BE2C (cell line): ENCODE data around the gene CROCC2.
A peak's percentile ranks its signal among the peaks of the same experiment; 100 is the strongest.

Source experiments
- DNase-seq: peaks from one replicate; pipeline ENCODE4 v3.0.0-alpha.2; 2020
- H3K27me3 ChIP-seq: fragments of 250-450 bp; sonication (Bioruptor Pico); 2 replicates; pipeline ENCODE4 v1.5.1; 2020; ENCODE audit warnings: mild to moderate bottlenecking
- H3K36me3 ChIP-seq: fragments of 250-450 bp; sonication (Bioruptor Pico); 2 replicates; pipeline ENCODE4 v1.5.1; 2020; ENCODE audit warnings: mild to moderate bottlenecking
- H3K4me1 ChIP-seq: fragments of 250-450 bp; sonication (Bioruptor Pico); 2 replicates; pipeline ENCODE4 v1.5.1; 2020
- H3K4me3 ChIP-seq: 2 replicates; pipeline ENCODE4 v1.5.1; 2011; ENCODE audit warnings: low read depth, low read length
- H3K9me3 ChIP-seq: fragments of 250-450 bp; sonication (Bioruptor Pico); 2 replicates; pipeline ENCODE4 v1.5.1; 2020
- TF ChIP-seq, protein P1 (sequence below): IDR thresholded peaks from 2 replicates; pipeline ENCODE4 v1.5.1; 2012; ENCODE audit warnings: mild to moderate bottlenecking, low read depth, low read length

Gene CROCC2

DNA sequence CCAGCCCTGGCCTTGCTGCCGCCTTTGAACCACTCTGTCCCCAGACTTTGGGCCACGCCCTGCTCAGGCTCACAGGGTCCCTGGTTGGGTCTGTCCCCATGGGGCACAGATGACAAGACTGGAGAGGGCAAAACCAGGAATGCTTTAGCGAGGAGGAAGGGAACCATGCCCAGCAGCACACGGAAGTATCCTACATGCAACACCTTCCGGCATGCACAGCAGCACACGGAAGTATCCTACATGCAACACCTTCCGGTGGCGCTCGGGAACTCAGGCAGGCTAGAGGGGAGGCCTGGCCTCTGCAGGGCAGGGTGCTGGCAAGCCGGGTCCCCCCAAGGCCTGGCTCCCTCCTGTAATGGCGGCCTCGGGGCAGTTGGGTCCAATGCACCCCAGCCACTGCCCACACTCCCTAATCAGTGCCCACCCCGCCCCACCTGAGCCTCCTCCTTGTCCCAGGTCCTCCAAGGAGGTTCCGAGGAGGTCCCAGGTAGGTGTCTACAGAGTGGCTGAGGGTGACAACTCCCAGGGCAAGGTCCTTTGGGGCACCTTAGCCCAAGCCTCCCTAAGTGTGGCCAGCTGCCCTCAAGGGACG, 58.7 kb downstream of the CROCC2 start:
- peak; percentile 11 for DNase-seq
- TF ChIP-seq, protein P1, sequence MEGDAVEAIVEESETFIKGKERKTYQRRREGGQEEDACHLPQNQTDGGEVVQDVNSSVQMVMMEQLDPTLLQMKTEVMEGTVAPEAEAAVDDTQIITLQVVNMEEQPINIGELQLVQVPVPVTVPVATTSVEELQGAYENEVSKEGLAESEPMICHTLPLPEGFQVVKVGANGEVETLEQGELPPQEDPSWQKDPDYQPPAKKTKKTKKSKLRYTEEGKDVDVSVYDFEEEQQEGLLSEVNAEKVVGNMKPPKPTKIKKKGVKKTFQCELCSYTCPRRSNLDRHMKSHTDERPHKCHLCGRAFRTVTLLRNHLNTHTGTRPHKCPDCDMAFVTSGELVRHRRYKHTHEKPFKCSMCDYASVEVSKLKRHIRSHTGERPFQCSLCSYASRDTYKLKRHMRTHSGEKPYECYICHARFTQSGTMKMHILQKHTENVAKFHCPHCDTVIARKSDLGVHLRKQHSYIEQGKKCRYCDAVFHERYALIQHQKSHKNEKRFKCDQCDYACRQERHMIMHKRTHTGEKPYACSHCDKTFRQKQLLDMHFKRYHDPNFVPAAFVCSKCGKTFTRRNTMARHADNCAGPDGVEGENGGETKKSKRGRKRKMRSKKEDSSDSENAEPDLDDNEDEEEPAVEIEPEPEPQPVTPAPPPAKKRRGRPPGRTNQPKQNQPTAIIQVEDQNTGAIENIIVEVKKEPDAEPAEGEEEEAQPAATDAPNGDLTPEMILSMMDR, result no peak
- peaks cover 6% of the 10 kb centered on the region for H3K4me1 ChIP-seq
- no peak overlapping the region for H3K4me3 ChIP-seq
- no peaks in the 10 kb centered on the region for H3K36me3 ChIP-seq
- no peaks in the 10 kb centered on the region for H3K27me3 ChIP-seq
- H3K9me3 ChIP-seq, result no peaks in the 10 kb centered on the region

DNA sequence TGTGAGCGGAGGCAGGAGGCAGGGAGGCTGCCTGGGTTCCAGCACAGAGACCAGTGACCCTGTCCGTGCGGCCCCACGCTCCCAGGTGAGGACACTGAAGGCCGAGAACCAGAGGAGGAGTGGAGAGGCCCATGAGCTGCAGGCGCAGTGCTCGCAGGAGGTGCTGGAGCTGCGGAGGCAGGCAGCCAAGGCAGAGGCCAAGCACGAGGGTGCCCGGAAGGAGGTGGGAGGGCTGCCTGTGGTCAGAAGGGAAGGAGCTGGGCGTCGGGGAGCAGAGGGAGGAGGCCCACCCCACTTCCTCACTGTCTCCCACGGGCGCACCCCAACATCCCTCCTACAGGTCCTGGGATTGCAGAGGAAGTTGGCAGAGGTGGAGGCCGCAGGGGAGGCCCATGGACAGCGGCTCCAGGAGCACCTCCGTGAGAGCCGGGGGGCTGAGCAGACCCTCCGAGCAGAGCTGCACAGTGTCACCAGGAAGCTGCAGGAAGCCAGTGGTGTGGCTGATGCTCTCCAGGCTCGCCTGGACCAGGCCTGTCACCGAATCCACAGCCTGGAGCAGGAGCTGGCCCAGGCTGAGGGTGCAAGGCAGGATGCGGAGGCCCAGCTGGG, 59.3 kb downstream of the CROCC2 start:
- DNase-seq, result no peak
- no peak overlapping the region for H3K4me3 ChIP-seq
- TF ChIP-seq, protein P1, result no peak
- H3K36me3 ChIP-seq, result no peaks in the 10 kb centered on the region
- no peaks in the 10 kb centered on the region for H3K9me3 ChIP-seq
- no peaks in the 10 kb centered on the region for H3K27me3 ChIP-seq
- H3K4me1 ChIP-seq, result peaks cover 2% of the 10 kb centered on the region

DNA sequence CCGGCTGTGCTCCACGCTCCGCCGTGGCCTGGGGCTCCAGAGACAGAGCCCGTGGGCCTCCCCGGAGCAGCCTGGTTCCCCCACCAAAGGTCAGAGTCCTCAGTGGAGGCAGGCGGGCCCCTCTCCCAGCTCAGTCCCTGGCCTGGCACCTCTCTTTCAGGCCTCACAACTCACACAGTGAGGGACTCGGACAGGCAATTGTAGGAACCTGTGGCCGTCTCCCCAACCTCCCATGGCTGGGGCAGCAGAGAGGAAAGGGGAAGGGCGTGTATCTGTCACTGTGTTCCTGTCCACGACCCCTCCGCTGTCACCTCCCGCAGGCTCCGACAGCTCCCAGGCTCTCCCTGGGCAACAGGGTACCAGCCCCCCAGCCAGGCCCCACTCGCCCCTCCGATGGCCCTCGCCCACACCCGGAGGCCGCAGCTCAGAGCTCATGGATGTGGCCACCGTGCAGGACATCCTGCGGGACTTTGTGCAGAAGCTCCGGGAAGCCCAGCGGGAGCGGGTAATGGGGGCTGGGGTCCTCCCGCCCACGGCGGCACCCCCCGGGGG, 59.8 kb downstream of the CROCC2 start:
- DNase-seq, result no peak
- TF ChIP-seq, protein P1, result no peak
- Histone ChIP-seq H3K36me3 (no peaks in the 10 kb centered on the region), H3K27me3 (no peaks in the 10 kb centered on the region), H3K4me3 (no peak overlapping the region), H3K9me3 (no peaks in the 10 kb centered on the region), H3K4me1 (no peaks in the 10 kb centered on the region; the same call in 1 of the 2 replicates)

DNA sequence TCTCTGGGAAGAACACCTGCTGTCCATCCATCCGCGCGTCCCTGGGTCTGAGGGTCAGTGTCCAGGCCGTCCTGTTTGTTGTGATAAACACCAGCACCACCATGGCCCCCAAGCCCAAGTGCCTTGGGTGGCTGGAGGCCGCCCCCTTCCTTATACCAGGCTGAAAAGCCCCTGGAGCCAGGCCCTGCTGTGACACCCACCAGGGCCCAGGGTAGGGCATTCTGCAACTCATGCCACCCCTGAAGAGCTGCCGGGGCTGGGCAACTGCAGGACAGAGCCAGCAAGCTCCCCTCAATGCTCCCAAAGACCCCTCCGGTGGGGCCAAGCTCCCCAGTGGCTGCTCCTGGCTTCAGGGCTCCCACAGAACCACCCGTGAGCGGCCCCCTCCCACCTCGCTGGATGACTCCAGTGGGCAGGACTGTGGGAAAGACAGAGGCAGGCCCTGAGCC, 60.3 kb downstream of the CROCC2 start:
- Histone ChIP-seq H3K4me1 (no peaks in the 10 kb centered on the region; the same call in 1 of the 2 replicates), H3K27me3 (no peaks in the 10 kb centered on the region), H3K4me3 (no peak overlapping the region), H3K9me3 (no peaks in the 10 kb centered on the region), H3K36me3 (no peaks in the 10 kb centered on the region)
- TF ChIP-seq, protein P1, result no peak
- peak; percentile 11 for DNase-seq

DNA sequence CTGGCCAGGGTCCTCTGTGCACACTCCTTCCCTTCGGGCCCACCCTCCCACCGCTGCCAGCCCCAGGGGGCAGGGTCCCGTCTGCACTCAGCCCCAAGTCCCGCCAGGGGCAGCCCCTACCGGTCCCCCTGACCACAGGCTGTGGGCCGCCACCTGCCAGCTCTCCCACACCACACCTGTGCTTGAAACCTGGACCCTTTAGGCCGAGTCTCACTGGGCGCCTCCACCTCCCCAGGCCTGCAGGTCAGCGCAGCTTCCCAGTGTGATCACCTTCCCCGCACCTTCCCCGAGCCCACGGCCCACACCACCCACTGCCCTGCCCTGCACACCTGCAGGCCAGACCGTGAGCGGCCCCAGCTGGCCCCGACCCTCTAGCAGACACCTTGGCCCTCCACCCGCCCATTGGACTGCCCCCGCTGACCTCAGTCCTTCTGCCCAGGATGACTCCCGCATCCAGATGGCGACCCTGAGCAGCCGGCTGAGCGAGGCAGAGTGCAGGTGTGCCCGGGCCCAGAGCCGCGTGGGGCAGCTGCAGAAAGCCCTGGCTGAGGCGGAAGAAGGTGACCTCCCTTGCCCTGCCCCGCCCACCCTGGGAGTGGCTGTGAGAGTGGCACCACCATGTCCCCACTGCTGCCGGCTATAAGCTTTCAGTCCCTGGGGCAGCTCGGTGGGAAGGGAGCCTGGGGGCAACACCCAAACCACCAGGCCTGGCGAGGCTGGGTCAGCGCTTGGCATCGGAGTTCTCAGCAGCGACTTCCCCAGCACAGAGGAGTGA, 61.0 kb downstream of the CROCC2 start:
- Histone ChIP-seq H3K36me3 (no peaks in the 10 kb centered on the region), H3K27me3 (no peaks in the 10 kb centered on the region), H3K4me1 (no peaks in the 10 kb centered on the region; the same call in 1 of the 2 replicates), H3K4me3 (no peak overlapping the region), H3K9me3 (no peaks in the 10 kb centered on the region)
- TF ChIP-seq, protein P1, result no peak
- DNase-seq, result peak; percentile 14
